Muscle of leg (tissue), 11 donors: ENCODE results near the gene KRTAP4-2. TPM values are rescaled to one million over a fixed set of nuclear protein-coding genes. Genes with fewer than 3 reads are reported as not detected.
"Not testable (repeated sequence)": the region's sequence is repeated elsewhere in the genome, so short reads cannot be mapped to it uniquely, and the experiment has no call there.

ENCODE experiments used
- DNase-seq: peaks from one replicate; pipeline ENCODE4 v3.0.0; 2013
- H3K27ac ChIP-seq: one replicate; pipeline ENCODE4 v1.5.1; 2013; ENCODE audit warnings: mild to moderate bottlenecking, low read length, control low read depth
- H3K27me3 ChIP-seq: one replicate; pipeline ENCODE4 v1.6.1; 2013; ENCODE audit warnings: low read length; ENCODE audit not compliant: control insufficient read depth, insufficient read depth
- H3K36me3 ChIP-seq: one replicate; pipeline ENCODE4 v1.6.1; 2013; ENCODE audit warnings: low read length; ENCODE audit not compliant: control insufficient read depth, insufficient read depth
- H3K4me1 ChIP-seq: one replicate; pipeline ENCODE4 v1.6.1; 2013; ENCODE audit warnings: low read length; ENCODE audit not compliant: control insufficient read depth, insufficient read depth
- H3K4me3 ChIP-seq: one replicate; pipeline ENCODE4 v1.5.1; 2013; ENCODE audit warnings: low read length, control low read depth
- H3K9me3 ChIP-seq: replicated peaks from 2 replicates; pipeline ENCODE4 v1.6.1; 2013; ENCODE audit warnings: low read depth, low read length; ENCODE audit not compliant: control insufficient read depth
- WGBS: methylation state at CpG from one replicate; pipeline ENCODE4 v1.1.5; 2013; ENCODE audit warnings: missing lambda C conversion rate; ENCODE audit not compliant: insufficient coverage; 5-methylcytosine and 5-hydroxymethylcytosine counted together
- polyA plus RNA-seq, 8 donors: library from polyadenylated mRNA; unstranded; fragments of 120-200 nt; gene quantifications; one replicate each; pipeline versions ENCODE4 v1.2.1 to v1.2.3, GENCODE V29; 2013; ENCODE audit warnings: inconsistent platforms in 1 of 8, low replicate concordance in 1 of 8; ENCODE audit not compliant: insufficient read length in 8 of 8, insufficient read depth in 1 of 8
- total RNA-seq: library from RNA; stranded (reverse); fragments of 120-200 nt; gene quantifications from one replicate; pipeline ENCODE4 v1.2.4, GENCODE V29; 2013

The KRTAP4-2 gene
- total and polyA plus RNA-seq, 9 donors, result not detected

DNA sequence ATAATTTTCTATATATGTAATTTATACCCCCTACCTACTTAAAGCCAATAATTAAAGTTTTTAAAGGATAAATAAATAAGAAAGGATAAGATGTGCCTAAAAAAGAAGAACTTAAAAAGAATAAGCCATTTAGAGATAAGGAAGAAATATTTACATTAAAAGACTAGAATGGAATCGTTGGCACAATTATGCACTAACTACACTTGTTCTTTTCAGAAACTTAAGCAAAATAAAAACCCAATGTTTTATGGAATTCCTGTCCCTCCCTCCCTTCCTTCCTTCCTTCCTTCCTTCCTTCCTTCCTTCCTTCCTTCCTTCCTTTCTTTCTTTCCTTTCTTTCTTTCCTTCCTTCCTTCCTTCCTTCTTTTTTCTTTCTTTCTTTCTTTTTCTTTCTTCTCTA lies 33.2 kb downstream of the KRTAP4-2 start:
- no peaks in the 10 kb centered on the region for H3K36me3 ChIP-seq
- H3K27ac ChIP-seq, result no peak overlapping the region
- no peak for DNase-seq
- no CpG with 5 or more reads among the region's 1 CpG for WGBS
- no peaks in the 10 kb centered on the region for H3K4me1 ChIP-seq
- H3K27me3 ChIP-seq, result no peaks in the 10 kb centered on the region
- H3K9me3 ChIP-seq, result peaks cover 20% of the 10 kb centered on the region
- H3K4me3 ChIP-seq, result no peak overlapping the region

DNA sequence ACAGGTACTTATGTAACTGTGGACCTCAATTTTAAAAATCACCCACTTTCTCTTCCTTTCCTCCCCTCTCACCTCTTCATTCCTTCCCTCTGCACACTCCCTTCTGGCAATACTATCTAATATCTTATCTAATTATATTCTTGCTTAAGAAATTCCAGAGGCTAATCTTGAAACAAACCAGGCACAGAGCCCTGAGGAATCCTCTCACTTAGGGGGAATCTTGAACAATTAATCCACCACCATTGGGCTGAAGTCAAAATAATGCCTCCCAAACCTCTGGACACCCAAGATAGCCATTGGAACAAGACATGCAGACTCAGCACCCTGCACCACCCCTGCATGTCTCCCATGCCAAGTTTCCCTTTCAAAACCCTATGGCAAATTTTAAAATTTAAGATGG lies 36.7 kb downstream of the KRTAP4-2 start:
- DNase-seq, result no peak
- Histone ChIP-seq H3K27ac (no peak overlapping the region), H3K4me3 (no peak overlapping the region), H3K9me3 (peaks cover 23% of the 10 kb centered on the region), H3K36me3 (no peaks in the 10 kb centered on the region), H3K27me3 (no peaks in the 10 kb centered on the region), H3K4me1 (no peaks in the 10 kb centered on the region)

DNA sequence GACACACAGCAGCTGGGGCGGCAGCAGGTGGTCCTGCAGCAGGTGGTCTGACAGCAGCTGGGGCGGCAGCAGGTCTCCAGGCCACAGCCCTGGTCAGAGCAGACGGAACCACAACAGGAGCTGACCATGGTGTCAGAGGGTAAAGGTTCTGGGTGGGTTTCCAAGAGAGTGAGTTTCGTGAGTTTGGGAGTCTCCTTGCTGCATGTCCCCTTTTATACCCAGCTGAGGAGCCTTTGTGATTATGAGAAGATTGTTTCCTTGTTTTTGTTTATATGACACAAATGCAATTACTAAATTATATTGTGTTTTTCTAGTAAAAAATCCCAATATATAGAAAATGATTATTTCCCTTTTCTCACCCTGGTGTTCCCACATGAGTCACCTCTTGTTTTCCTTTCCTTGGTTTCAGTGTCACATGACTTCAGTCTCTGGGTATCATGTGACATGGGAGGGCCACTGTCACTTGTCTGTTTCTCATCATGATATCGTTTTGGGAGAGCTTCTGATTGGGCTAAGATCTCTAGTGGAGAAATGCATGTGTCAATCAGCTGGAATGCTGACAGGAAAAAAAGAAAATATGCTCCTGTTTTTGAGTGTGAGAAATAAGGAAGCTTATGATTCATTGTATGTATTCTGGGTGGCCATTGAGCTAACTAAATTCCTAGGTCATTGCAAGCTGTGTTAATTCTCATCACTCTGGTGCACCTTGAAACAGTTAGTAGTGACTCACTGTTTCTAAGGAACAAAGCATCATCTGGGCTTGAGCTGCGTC lies 37.5 kb downstream of the KRTAP4-2 start, which contains the start of gene KRTAP4-6:
TSS of gene KRTAP4-6 (minus strand) at position 185 of the 772 bp plus-strand sequence. CDS start at position 128, 57 bp downstream.
- Histone ChIP-seq H3K27ac (no peak within 1 kb of the TSS), H3K9me3 (peaks cover 23% of the 10 kb centered on the region), H3K4me3 (no peak within 1 kb of the TSS), H3K36me3 (no peaks in the 10 kb centered on the region), H3K4me1 (no peaks in the 10 kb centered on the region), H3K27me3 (no peaks in the 10 kb centered on the region)
- 98% methylated on average over 4 of the region's 6 CpGs for WGBS
- DNase-seq, result no peak

DNA sequence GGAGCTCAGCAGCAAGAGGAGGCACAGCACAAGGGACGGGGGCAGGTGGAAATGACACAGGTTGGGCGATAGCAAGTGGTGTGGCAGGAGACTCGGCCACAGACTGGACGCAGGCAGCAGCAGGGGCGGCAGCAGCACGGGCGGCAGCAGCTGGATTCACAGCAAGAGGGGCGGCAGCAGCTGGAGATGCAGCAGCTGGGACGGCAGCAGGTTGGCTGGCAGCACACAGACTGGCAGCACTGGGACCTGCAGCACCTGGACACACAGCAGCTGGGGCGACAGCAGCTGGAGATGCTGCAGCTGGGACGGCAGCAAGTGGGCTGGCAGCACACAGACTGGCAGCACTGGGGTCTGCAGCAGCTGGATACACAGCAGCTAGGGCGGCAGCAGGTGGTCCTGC lies 38.2 kb downstream of the KRTAP4-2 start:
- not testable (repeated sequence) for DNase-seq, H3K27ac ChIP-seq, H3K36me3 ChIP-seq, H3K27me3 ChIP-seq, H3K4me3 ChIP-seq, H3K4me1 ChIP-seq
- WGBS, result 86% methylated on average over 12 of the region's 12 CpGs
- H3K9me3 ChIP-seq, result peaks cover 23% of the 10 kb centered on the region

DNA sequence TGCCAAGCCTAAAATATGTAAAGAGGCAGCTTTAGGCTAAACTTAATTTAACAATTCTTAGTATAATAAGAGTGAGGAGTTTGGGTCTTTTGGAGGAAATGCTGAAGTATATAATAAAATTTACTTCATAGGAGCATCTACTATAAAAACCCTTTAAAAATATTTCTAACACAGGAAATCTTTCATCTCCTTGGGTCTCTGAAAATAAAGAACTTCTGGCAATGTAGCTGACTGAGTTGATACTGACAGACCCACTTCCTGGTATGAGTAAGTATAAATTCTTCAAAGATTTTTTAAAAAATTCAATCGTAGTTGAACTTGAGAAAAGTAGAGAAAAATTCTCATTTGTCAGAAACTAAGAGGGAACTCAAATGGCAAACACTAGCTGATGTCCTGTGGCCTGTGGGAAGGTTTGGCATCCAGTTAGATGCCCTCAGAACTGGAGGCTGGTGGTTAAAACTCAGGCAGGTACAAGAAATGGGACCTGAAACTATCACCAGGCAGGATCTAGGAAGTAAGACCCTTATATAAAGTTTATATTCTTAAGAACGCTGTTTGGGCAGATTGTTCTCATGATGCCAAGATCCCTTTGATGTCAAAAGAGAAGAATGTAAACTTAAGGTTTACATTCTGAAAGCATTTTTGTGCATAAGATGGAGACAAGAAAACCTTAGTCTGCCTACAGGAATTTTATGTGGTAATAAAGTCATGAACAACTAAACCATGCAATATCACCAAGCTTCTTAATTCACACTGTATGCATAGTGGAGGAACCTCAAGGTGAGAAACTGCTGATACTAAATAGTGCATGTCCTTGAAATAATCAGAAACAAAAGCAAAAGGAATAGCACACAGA lies 43.9 kb downstream of the KRTAP4-2 start:
- Histone ChIP-seq H3K27ac (no peak overlapping the region), H3K27me3 (no peaks in the 10 kb centered on the region), H3K9me3 (no peaks in the 10 kb centered on the region), H3K4me3 (no peak overlapping the region), H3K36me3 (no peaks in the 10 kb centered on the region), H3K4me1 (no peaks in the 10 kb centered on the region)
- 83% methylated on average over 1 of the region's 2 CpGs for WGBS
- no peak for DNase-seq

DNA sequence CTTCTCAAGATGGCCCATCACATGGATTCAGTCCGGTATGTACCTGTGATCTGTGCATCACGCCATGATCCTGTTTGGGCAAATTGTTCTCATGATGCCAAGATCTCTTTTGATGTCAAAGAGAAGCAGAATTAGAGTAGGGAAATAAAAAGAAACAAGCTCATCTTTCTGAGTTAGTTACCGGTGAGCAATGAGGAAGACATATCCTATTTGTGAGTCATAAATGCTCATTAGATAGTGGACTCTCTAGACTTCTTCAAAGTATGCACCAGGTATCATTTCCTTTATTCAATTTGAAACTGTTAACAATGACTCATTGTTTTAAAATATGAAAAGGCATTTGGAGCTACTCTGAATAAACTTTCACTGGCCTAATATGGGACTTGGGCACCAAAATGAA lies 46.0 kb downstream of the KRTAP4-2 start:
- Histone ChIP-seq H3K27me3 (no peaks in the 10 kb centered on the region), H3K9me3 (no peaks in the 10 kb centered on the region), H3K4me1 (no peaks in the 10 kb centered on the region), H3K36me3 (no peaks in the 10 kb centered on the region), H3K4me3 (no peak overlapping the region), H3K27ac (no peak overlapping the region)
- DNase-seq, result no peak
- WGBS, result no CpG with 5 or more reads among the region's 3 CpGs

Other genes with a start within 250 kb of the KRTAP4-2 start
Only the 30 nearest of the 41 such genes appear.
- gene KRTAP1-5, start 151.0 kb downstream of the KRTAP4-2 start, total RNA-seq, result not detected
- not detected for gene KRTAP1-5, start 151.0 kb downstream of the KRTAP4-2 start, polyA plus RNA-seq
- not detected for gene KRTAP1-4, start 148.0 kb downstream of the KRTAP4-2 start, total RNA-seq
- not detected for gene KRTAP1-4, start 148.0 kb downstream of the KRTAP4-2 start, polyA plus RNA-seq
- gene KRTAP1-3, start 143.3 kb downstream of the KRTAP4-2 start, total RNA-seq, result not detected
- gene KRTAP1-3, start 143.3 kb downstream of the KRTAP4-2 start, polyA plus RNA-seq, result under 1 TPM in 2 of 8 donors, not detected in 6; 0.12 to 0.32 TPM
- gene KRTAP1-1, start 136.8 kb downstream of the KRTAP4-2 start, total RNA-seq, result not detected
- gene KRTAP1-1, start 136.8 kb downstream of the KRTAP4-2 start, polyA plus RNA-seq, result not detected
- not detected for gene KRTAP2-1, start 130.9 kb downstream of the KRTAP4-2 start, total RNA-seq
- gene KRTAP2-1, start 130.9 kb downstream of the KRTAP4-2 start, polyA plus RNA-seq, result not detected
- not detected for gene KRTAP2-2, start 123.0 kb downstream of the KRTAP4-2 start, total RNA-seq
- not detected for gene KRTAP2-2, start 123.0 kb downstream of the KRTAP4-2 start, polyA plus RNA-seq
- not detected for gene KRTAP2-3, start 118.1 kb downstream of the KRTAP4-2 start, total RNA-seq
- gene KRTAP2-3, start 118.1 kb downstream of the KRTAP4-2 start, polyA plus RNA-seq, result not detected
- not detected for gene KRTAP2-4, start 112.3 kb downstream of the KRTAP4-2 start, total RNA-seq
- not detected for gene KRTAP2-4, start 112.3 kb downstream of the KRTAP4-2 start, polyA plus RNA-seq
- gene KRTAP4-7, start 94.1 kb downstream of the KRTAP4-2 start, total RNA-seq, result not detected
- gene KRTAP4-7, start 94.1 kb downstream of the KRTAP4-2 start, polyA plus RNA-seq, result not detected
- gene KRTAP4-8, start 80.1 kb downstream of the KRTAP4-2 start, total RNA-seq, result not detected
- gene KRTAP4-8, start 80.1 kb downstream of the KRTAP4-2 start, polyA plus RNA-seq, result not detected
- gene KRTAP4-16, start 76.0 kb downstream of the KRTAP4-2 start, total RNA-seq, result not detected
- gene KRTAP4-16, start 76.0 kb downstream of the KRTAP4-2 start, polyA plus RNA-seq, result not detected
- gene KRTAP4-9, start 72.8 kb downstream of the KRTAP4-2 start, total RNA-seq, result not detected
- under 1 TPM in 1 of 8 donors, not detected in 7; 0.31 TPM for gene KRTAP4-9, start 72.8 kb downstream of the KRTAP4-2 start, polyA plus RNA-seq
- gene KRTAP4-11, start 59.8 kb downstream of the KRTAP4-2 start, total RNA-seq, result not detected
- not detected for gene KRTAP4-11, start 59.8 kb downstream of the KRTAP4-2 start, polyA plus RNA-seq
- gene KRTAP4-12, start 54.0 kb downstream of the KRTAP4-2 start, total RNA-seq, result not detected
- not detected for gene KRTAP4-12, start 54.0 kb downstream of the KRTAP4-2 start, polyA plus RNA-seq
- not detected for gene KRTAP4-6, start 37.7 kb downstream of the KRTAP4-2 start, total RNA-seq
- not detected for gene KRTAP4-6, start 37.7 kb downstream of the KRTAP4-2 start, polyA plus RNA-seq
- not detected for gene KRTAP4-5, start 28.4 kb downstream of the KRTAP4-2 start, total RNA-seq
- gene KRTAP4-5, start 28.4 kb downstream of the KRTAP4-2 start, polyA plus RNA-seq, result not detected
- gene KRTAP4-4, start 17.5 kb downstream of the KRTAP4-2 start, total RNA-seq, result not detected
- not detected for gene KRTAP4-4, start 17.5 kb downstream of the KRTAP4-2 start, polyA plus RNA-seq
- not detected for gene KRTAP4-3, start 10.0 kb downstream of the KRTAP4-2 start, total RNA-seq
- gene KRTAP4-3, start 10.0 kb downstream of the KRTAP4-2 start, polyA plus RNA-seq, result not detected
- not detected for gene KRTAP4-1, start 6.7 kb upstream of the KRTAP4-2 start, total RNA-seq
- gene KRTAP4-1, start 6.7 kb upstream of the KRTAP4-2 start, polyA plus RNA-seq, result not detected
- not detected for gene KRTAP9-1, start 11.7 kb upstream of the KRTAP4-2 start, total RNA-seq
- gene KRTAP9-1, start 11.7 kb upstream of the KRTAP4-2 start, polyA plus RNA-seq, result not detected
- not detected for gene KRTAP9-2, start 48.4 kb upstream of the KRTAP4-2 start, total RNA-seq
- not detected for gene KRTAP9-2, start 48.4 kb upstream of the KRTAP4-2 start, polyA plus RNA-seq
- not detected for gene KRTAP9-3, start 54.2 kb upstream of the KRTAP4-2 start, total RNA-seq
- not detected for gene KRTAP9-3, start 54.2 kb upstream of the KRTAP4-2 start, polyA plus RNA-seq
- not detected for gene KRTAP9-8, start 59.8 kb upstream of the KRTAP4-2 start, total RNA-seq
- gene KRTAP9-8, start 59.8 kb upstream of the KRTAP4-2 start, polyA plus RNA-seq, result not detected
- gene KRTAP9-4, start 71.5 kb upstream of the KRTAP4-2 start, total RNA-seq, result not detected
- gene KRTAP9-4, start 71.5 kb upstream of the KRTAP4-2 start, polyA plus RNA-seq, result not detected
- not detected for gene KRTAP9-9, start 77.2 kb upstream of the KRTAP4-2 start, total RNA-seq
- not detected for gene KRTAP9-9, start 77.2 kb upstream of the KRTAP4-2 start, polyA plus RNA-seq
- not detected for gene KRTAP9-6, start 87.2 kb upstream of the KRTAP4-2 start, total RNA-seq
- gene KRTAP9-6, start 87.2 kb upstream of the KRTAP4-2 start, polyA plus RNA-seq, result under 1 TPM in 5 of 8 donors, not detected in 3; 0.13 to 0.22 (median 0.19) TPM
- gene KRTAP9-7, start 97.5 kb upstream of the KRTAP4-2 start, total RNA-seq, result not detected
- not detected for gene KRTAP9-7, start 97.5 kb upstream of the KRTAP4-2 start, polyA plus RNA-seq
- gene KRTAP29-1, start 124.6 kb upstream of the KRTAP4-2 start, total RNA-seq, result not detected
- gene KRTAP29-1, start 124.6 kb upstream of the KRTAP4-2 start, polyA plus RNA-seq, result not detected
- not detected for gene KRTAP16-1, start 131.1 kb upstream of the KRTAP4-2 start, total RNA-seq
- gene KRTAP16-1, start 131.1 kb upstream of the KRTAP4-2 start, polyA plus RNA-seq, result not detected
- not detected for gene KRTAP17-1, start 137.5 kb upstream of the KRTAP4-2 start, total RNA-seq
- not detected for gene KRTAP17-1, start 137.5 kb upstream of the KRTAP4-2 start, polyA plus RNA-seq